HG02610 (cell line): ENCODE data around the gene ART1.
"Not testable (repeated sequence)": the region's sequence is repeated elsewhere in the genome, so short reads cannot be mapped to it uniquely, and the experiment has no call there.

Experiments
- ATAC-seq: cut with Tn5 transposase; IDR thresholded peaks from one replicate; pipeline ENCODE4 v1.9.1; 2021; ENCODE audit warnings: mild to moderate bottlenecking, moderate library complexity; ENCODE audit not compliant: unreplicated experiment

Gene ART1, protein sequence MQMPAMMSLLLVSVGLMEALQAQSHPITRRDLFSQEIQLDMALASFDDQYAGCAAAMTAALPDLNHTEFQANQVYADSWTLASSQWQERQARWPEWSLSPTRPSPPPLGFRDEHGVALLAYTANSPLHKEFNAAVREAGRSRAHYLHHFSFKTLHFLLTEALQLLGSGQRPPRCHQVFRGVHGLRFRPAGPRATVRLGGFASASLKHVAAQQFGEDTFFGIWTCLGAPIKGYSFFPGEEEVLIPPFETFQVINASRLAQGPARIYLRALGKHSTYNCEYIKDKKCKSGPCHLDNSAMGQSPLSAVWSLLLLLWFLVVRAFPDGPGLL

DNA sequence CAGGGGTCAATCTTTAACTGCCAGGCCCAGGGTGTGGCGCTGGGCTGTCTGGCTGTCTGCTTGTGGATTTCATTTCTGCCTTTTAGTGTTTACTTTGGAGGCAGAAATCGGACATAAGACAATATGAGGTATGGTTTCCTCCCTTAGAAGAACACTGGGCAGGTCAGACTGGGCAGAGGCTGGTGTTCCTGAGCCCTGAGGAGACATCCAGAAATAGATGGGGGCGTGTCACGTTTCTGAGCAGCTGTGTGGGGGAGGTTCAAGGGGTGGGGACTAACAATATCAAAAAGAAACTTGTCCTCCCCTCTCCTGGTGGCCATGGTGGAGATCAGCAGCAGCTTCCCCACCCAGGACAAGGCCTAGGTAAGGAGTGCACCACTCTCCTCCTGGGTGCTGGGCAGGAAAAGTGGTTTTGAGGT lies at the start of gene ART1:
Gene ART1 (plus strand): TSS at position 312 of the 419 bp plus-strand sequence. CDS start 14,086 bp downstream, outside the sequence.
- ATAC-seq = no peak

DNA sequence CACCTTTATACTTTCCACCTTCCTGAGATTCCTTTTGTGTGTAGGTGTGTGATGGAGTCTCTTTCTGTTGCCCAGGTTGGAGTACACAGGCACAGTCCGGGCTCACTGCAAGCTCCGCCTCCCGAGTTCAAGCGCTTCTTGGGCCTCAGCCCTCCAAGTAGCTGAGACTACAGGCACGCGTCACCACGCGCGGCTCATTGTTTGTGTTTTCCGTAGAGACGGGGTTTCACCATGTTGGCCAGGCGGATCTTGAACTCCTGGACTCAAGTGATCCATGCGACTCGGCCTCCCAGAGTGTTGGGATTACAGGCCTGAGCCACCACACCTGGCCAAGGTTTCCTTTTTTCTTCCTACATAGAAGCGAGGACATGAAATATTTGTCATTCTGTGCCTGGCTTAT lies 47.2 kb upstream of the ART1 start:
- not testable (repeated sequence) for ATAC-seq

DNA sequence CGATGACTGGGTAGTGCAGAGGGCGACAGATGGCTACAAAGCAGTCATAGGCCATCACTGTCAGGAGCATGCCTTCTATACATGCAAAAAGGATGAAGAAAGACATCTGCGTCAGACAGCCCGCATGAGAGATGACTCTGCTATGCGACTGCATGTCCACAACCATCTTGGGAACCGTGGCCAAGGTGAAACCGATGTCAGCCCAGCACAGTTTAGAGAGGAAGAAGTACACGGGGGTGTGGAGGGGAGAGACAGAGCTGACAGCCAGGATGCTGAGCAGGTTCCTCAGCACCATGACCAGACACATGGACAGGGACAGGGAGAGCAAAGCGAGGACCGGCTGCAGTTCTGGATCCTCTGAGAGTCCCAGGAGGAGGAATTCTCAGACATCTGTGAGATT lies 44.7 kb upstream of the ART1 start:
- ATAC-seq = not testable (repeated sequence)

DNA sequence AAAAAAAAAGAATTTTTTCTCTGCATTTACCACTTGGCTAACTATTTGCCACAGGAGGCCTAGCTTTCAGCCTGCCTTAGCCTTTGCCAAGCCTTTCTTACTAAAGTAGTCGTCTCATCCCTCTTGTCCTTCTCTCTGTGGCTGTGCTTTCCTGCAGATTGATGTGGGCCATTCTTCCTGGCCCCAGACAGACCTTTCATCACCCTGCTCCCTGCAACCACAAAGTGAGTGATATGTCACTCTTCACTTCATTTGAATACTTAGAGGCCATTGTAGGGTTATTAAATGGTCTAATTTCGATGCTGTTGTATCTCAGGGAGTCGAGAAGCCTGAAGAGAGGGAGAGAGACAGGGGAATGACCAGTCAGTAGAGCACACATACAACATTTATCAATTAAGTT lies 40.8 kb upstream of the ART1 start:
- no peak for ATAC-seq

DNA sequence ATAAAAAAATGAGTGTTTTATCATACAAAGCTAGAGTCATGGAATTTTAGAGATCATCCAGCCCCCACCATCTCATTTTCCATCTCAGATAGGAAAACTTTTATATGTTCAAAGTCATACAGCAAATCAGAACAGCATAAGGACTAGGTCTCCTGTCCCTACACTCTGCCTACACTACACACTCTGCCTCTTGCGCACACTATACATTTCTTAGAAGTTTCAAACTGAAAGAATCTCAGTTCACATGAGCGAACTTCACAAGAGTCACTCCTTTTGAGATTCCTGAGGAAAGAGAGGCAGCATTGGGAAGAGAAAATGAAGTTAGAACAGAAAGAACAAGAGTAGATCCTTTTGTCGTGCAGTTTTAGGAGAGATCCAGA lies 39.7 kb upstream of the ART1 start:
- ATAC-seq = no peak

DNA sequence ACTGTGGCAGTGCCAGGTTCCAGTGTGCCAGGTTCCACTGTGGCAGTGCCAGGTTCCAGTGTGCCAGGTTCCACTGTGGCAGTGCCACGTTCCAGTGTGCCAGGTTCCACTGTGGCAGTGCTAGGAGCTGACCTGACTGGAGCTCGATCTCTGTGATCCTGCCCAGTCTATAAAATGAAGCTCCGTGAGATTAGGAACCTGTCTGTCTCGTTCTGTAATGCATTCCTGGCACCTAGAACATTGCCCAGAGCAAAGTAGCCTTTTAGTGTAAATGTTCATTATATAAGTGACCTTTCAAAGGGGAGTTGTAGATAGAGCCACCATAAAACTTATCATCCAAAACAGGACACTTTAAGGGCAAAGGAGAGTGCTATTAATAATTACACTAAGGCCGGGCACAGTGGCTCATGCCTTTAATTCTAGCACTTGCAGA lies 39.1 kb upstream of the ART1 start:
- ATAC-seq = no peak

DNA sequence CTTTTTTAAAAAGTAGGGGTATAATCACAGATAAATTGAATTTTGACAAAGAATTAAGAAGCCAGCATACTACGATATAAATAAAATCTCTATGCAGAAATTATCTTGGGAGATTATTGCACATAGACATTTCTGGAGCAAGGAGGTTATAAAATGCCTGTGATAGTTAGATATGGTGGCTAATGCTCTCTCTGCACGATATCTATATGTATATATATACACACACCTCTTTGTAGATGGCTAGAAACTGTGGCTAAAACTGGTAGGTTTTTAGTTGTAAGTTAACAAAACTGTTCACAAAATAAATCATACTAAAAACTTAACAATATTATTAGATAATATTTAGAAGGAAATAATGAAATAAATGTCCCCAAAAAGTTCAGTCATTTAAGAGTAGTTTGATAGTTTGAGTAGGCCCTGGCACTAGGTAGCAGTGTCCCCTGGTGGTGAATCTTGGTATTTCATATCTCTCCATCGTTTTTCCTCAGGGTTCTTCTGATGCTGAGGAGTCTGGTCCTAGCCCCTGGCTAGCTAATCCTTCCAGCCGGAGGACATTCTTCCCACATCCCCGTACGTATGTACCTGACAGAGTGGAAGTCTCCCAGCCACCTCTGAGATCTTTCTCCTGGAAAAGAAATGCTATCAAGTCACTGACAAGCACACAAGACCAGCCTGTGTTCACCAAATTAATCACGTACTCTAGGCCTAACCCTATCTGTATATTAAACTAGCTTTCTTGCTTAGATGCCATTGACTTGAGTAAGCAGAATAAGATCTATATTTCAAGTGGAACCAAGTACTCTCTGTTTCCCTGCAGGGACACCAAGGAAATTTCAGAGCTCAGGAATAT lies 35.3 kb upstream of the ART1 start:
- no peak for ATAC-seq

DNA sequence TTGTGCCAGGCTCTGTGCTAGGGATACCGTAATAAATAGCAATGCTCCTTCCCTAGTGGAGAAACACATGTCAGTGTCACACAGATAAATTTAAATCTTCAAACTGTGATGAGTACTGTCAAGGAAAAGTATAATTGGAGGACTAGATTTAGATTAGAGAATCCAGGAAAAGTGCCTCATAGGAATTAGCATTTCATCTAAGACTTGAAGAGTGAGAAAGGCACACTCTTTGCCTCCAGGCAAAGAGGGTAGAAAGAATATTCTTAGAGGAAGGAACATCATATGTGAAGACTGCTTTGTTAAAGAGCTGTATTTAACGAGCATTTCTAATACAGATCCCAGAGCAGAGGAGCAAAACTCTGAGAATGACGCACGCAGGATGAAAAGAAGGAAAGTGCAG lies 34.1 kb upstream of the ART1 start:
- no peak for ATAC-seq

DNA sequence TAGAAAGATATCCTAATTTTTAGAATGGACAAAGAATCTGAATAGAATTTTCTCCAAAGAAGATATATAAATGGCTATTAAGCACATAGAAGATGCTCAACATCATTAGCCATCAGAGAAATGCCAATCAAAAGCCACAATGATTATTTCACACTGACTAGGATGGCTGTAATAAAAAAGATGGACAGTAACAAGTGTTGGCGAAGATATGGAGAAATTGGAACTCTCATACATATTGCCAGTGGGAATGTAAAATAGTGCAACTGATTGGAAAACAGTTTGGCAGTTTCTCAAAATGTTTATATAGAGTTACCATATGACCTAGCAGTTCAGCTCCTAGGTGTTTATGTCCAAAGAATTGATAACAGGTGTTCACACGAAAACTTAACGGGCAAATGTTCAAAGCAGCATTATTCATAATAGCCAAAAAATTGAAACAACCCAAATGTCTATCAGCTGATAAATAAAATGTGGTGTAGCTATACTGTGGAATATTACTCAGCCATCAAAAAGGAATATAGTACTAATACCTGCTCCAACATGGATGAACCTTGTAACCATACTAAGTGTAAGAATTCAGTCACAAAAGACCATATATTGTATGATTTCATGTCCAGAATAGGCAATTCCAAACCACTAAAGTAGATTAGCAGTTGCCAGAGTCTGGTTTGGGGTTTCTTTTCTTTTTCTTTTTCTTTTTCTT lies 32.8 kb upstream of the ART1 start:
- ATAC-seq = no peak

DNA sequence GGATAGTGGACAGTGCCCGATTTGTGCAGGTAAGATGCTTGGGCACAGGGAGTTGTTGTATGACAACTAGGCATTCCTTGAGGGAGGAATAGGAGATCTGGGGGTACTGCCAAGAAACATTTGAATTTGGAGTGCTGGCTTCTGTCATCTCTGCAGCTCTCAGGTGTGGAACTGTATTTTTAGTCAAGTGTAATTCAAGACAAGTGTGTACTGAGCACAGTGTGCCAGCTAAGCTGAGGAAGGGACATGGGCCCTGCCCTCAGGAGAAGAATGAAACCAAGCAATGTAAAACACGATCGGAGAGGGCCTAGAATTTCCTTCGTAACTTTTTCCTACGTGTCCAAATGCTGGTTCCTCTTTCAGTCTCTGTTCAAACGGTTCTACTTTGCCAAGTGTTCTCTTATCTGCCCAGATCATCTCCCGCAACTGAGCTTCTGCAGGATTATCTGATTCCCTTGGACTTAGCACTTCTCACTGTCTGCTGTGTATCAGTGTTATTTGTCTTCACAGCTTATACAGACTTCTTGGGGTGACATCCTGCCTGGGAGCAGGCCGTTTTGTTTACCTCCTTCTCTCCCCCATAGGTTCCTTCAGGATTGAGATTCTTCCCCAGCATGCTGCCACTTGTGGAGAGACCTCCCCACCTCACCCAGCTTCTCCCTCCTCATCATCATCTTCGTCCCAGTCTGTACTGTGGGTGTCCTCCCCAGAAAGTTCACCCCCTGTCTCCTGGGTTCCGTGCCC lies 30.8 kb upstream of the ART1 start:
- peak; percentile 20 for ATAC-seq

DNA sequence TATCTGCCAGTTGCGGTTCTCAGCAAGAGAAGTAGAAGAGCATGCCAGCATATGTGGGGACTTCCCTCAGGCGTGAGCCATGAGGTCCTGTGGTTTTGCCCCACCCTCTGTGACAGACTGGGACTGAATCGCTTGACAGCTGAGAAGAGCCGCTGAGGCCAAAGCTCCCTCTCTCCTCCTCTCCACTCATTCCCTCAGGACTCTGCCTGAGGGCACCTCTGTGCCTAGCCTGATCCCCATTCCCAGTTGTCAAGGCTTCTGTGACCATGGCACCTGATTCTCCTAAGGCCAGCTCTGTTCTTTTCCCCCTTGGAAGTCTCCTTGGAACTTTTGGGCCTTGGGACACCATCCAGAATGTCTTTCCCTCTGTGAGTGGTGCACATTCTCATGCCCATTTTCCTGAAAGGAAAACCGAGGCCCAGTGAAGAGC lies 30.2 kb upstream of the ART1 start:
- ATAC-seq = peak; percentile 77

DNA sequence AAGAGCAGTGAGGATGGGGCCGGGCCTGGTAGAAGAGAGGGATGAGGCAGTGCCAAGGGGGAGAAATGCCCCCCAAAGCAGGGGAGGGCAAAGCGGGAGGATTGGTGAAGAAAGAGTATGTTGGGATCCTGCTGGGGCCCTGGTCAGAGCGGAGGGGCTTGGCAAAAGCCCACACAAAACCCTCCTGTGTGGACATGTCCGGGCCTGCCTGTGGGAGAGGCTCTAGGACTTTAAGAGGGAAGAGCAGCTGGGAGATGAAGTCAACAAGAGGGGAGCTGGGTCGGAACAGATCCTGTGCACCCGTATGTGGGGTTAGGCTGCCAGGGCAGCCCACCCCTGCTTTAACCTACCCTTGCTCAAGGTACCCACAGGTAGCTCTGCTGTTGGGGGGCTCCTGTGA lies 28.9 kb upstream of the ART1 start:
- no peak for ATAC-seq

DNA sequence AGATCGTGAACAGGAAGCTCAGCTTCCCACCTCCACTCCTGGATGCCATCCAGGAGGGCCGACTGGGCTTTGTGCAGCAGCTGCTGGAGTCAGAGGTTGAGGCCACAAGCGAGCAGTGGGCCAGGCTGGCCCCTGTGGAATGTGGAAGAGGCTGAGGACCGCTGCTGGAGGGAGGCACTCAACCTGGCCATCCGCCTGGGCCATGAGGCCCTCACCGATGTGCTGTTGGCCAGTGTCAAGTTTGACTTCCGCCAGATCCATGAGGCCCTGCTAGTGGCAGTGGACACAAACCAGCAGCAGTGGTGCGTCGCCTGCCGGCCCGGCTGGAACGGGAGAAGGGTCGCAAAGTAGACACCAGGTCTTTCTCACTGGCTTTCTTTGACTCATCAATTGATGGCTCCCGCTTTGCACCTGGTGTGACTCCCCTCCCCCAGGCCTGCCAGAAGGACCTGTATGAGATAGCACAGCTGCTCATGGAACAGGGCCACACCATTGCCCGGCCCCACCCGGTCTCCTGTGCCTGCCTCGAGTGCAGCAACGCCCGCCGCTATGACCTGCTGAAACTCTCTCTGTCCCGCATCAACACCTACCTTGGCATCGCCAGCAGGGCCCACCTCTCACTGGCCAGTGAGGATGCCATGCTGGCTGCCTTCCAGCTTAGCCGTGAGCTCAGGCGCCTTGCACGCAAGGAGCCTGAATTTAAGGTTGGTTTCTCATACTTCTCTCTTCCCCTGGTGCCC lies 28.0 kb upstream of the ART1 start:
- no peak for ATAC-seq

DNA sequence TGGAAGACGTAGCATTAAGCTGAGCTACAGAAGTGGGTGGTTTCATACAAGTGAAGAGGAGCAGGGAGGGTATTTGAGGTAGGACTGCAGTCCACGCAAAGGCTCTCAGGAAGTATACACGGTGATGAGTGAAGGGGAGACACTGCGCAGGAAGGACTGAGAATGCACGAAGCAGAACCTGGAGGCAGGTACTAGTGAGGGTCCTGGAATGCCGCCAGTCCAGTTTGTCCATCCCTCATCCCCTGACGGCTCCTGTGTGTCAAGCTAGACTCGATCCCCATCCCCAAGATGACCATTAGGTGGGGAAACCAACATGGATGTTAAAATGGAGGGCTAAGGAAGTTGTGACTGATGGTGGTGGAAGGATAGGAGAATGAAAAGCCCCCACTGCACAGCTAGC lies 26.9 kb upstream of the ART1 start:
- no peak for ATAC-seq

DNA sequence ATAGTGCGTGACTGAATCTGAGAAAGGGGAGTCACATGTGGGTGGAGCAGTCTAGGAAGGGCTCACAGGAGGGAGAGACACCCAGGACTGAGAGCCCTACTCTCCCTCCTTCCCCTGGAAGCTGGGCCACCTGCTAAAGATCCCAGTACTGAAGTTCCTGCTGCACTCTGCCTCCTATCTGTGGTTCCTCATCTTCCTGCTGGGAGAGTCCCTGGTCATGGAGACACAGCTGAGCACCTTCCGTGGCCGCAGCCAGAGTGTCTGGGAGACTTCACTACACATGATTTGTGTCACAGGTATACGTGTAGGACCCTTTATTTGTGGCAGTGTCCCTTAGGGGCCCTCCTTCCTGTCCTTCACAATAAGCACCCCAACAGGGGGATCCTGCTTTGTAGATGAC lies 22.4 kb upstream of the ART1 start:
- no peak for ATAC-seq

DNA sequence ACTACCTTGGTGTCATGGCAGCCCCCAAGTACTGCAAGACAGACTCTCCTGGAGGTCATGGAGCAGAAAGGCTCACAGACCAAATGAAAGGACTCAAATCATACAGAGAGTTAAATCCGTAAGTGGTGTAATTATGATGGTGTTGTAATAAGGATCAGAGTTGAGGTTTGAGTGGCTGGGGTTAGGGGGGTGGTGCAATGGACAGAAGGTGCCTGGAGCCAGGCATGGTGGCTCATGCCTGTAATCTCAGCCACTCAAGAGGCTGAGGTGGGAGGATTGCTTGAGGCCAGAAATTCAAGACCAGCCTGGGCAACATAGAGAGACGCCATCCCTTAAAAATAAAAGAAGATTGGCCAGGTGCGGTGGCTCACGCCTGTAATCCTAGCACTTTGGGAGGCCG lies 21.8 kb upstream of the ART1 start:
- no peak for ATAC-seq

DNA sequence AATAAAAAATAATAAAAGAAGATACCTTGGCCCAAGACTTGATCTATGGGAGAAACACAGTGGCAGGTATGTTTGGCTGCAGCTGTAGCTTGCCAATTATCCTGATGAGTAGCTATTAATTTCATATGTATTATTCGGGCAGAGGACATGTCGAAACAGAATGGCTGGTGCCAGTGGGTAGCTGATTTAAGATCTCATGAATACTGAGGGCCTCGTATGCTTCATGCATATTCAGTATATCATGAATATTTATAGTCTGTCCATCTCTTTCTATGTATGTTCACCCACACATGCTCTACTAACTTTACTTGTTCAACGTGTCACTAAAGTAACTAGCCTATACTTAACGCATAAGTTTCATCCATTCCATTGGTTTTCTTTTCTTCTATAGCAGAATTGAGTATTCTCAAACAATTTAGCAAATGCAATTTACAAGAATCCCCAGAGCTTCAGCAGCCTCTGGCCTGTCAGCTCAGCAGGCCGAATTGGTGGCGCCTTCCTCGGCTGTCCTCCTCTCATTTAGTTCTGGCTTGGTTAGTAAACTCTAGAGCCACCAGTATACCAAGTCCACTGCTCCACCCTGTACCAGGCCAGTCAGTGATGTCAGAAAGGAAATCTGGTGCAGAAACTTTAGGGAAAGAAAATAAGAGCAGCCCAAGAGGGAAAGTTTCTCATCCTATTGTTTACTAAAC lies 21.0 kb upstream of the ART1 start:
- no peak for ATAC-seq

DNA sequence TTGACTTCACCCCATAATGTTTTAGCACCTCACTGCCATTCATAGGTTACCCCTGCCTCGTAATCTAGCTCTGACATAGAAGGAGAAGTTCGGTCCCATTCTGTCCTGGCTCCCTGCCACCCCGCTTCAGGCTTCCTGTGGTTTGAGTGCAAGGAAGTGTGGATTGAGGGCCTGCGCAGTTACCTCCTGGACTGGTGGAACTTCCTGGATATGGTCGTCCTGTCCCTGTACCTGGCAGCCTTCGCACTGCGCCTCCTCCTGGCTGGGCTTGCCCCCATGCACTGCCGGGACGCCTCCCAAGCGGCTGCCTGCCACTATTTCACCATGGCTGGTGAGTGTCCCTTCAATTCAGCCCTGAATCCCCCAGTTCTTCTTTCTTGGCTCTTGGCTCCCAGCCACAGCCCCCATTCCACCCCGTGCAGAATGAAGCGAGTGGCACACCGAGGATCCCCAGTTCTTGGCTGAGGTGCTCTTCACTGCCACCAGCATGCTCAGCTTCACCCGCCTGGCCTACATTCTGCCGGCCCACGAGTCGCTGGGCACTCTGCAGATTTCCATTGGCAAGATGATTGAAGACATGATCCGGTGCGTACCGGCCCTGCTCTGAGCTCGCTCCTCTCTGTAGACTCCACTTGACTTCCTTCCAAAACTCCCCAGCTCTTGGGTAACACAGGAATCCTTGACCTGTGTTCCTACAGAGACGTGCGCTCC lies 18.5 kb upstream of the ART1 start:
- no peak for ATAC-seq

DNA sequence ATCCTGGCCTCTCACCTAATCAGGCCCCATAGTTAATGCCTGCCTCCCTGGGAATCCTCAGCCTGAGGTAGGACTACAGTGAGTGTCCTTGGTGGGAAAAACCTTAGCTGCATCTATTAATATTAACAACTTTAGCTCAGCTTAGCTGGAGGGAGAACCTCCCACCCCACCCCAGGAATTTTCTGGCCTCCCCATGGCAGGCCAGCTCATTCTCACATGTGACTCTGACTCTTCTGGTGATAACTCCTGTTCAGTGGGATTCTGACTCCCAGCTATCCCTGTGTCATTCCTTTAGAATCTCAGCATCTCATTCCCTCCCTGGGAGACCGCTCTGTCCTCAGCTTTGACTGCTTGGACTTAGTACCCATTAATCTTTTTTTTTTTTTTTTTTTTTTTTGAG lies 17.6 kb upstream of the ART1 start:
- ATAC-seq = no peak
